HG02678 (cell line): ENCODE data around the gene GNG3.
A peak's percentile ranks its signal among the peaks of the same experiment; 100 is the strongest.
"Not testable (repeated sequence)": the region's sequence is repeated elsewhere in the genome, so short reads cannot be mapped to it uniquely, and the experiment has no call there.

Experiments
- ATAC-seq: cut with Tn5 transposase; IDR thresholded peaks from one replicate; pipeline ENCODE4 v1.9.1; 2021; ENCODE audit warnings: mild to moderate bottlenecking, moderate library complexity; ENCODE audit not compliant: unreplicated experiment

GNG3 gene

DNA sequence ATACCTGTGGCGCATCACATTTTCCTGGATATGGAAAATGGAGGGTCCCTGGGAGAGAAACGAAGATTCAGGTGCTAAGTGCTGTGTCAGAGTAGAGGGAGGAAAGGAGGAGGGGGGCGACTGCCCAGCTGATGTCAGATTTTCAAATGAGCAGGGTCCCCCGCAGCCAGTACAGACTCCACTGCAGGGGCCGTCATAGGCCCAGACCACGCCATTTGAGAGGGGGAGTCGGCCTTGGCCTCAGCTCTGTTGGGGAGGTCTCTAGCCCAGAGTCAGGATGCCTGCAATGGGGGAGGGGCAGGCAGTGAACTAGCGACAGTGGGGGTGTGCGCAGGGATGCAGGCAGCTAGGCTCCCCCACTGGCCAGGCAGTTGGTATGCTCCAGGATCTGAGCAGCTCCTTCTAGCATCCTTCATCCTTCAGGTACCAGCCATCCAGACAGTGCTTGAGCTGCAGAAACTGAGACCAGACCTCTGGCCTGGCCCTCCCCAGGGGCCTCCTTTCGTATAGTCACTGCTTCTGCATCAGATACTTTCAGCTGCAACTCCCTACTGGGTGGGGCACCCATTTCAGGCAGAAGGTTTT is at the start of gene GNG3, which contains the start of gene BSCL2:
Gene GNG3 (plus strand): TSS at position 400 of the 585 bp plus-strand sequence. CDS start 620 bp downstream, outside the sequence.
Gene BSCL2 (minus strand): TSS at position 148 of the 585 bp plus-strand sequence. CDS start 229 bp downstream, outside the sequence.
- no peak for ATAC-seq

DNA sequence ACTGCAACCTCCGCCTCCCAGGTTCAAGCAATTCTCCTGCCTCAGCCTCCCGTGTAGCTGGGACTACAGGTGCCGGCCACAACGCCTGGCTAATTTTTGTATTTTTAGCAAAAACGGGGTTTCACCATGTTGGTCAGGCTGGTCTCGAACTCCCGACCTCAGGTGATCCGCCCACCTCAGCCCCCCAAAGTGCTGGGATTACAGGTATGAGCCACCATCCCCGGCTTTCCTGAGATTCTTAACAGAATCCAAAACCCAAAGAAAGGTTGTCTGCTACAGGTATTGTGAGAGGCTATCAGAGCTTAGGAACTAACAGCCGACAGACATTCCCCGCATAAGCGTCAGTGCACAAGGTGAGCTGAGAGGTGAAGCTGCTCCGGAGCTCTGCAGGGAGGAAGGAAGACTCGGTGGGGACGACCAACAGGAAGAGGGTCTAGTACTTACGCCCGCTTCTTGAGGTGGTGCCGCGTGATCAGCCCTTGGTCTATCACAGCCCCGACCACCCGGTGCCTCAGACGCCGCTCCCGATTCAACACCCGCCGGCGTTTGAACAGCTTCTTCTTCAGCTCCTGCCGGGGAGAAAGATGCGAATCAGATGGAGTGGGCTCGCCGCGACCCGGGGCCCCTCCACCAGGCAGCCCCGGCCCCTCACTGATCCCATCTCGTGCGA is 42.9 kb upstream of the GNG3 start:
- ATAC-seq: peak; percentile 33

DNA sequence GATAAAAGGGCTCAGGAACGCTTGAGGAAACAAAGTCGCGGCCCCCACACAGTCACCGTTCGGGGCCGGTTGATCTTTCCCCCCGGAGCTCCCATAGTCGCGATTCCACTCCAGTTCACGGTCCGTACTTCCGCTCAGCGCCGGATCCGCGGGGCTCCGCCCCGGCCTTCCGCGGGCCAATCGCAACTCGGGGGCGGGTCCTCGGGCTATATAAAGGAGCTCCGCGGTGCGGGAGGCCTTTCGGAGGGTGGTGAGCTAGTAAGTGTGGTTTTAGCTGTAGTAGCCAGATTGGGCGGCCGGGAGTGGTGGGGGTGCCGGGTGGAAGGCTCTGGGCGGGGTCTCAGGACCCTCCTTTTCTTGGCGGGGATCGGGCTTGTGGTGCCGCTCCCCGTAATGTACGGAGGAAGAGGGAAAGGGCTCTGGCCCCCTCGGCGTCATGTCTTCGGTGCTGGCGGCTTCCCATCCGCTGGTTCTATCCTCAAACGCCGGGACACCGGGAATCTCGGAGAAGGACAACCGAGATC is 42.3 kb upstream of the GNG3 start, which contains the start of the genes C11orf98 and CSKMT:
Gene C11orf98 (minus strand): TSS at position 136 of the 524 bp plus-strand sequence. CDS start 41 bp downstream, at position 95.
Gene CSKMT (plus strand): TSS at position 238 of the 524 bp plus-strand sequence. CDS start 568 bp downstream, outside the sequence.
- ATAC-seq: peak; percentile 89

DNA sequence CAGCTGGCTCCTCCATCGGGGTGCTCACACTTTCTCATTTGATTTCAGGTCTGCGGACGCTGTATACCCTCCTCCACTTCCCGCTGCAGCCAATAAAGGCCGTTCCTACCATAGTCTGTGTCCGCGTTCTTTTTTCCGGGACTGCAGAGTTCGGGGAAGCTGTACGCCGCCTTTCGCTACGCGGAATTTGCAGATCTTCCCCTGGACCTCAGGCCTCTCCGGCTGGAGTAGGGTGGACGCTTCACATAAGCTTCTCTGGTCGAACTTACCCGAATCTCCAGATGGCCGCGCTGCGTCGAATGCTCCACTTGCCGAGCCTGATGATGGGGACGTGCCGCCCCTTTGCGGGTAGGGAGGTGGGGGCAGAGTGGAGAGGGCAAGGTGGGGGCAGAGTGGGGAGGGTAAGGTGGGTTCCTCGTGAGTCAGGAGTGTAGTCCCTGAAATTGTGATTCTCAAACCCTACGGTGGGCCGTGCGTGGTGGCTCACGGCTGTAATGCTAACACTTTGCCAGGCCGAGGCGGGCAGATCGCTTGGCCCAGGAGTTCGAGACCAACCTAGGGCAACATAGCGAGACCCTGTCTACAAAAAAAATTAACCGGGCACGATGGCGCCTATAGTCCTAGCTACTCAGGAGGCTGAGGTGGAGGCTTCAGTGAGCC is 41.7 kb upstream of the GNG3 start:
- peak; percentile 16 for ATAC-seq

DNA sequence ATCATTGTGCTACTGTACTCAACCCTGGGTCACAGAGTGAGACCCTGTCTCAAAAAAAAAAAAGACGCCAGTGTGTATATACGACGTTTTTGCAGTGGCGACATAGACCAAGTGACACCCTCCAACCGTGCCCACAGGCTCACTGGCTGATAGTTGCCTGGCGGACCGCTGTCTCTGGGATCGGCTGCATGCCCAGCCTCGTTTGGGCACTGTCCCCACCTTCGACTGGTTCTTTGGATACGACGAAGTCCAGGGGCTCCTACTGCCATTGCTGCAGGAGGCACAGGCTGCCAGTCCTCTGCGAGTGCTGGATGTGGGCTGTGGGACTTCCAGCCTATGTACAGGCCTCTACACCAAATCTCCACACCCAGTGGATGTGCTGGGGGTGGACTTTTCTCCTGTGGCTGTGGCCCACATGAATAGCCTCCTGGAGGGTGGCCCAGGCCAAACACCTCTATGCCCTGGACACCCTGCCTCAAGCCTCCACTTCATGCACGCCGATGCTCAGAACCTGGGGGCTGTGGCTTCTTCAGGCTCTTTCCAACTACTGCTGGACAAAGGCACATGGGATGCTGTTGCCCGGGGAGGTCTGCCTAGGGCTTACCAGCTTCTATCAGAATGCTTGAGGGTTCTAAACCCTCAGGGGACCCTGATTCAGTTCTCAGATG is 41.1 kb upstream of the GNG3 start:
- no peak for ATAC-seq

DNA sequence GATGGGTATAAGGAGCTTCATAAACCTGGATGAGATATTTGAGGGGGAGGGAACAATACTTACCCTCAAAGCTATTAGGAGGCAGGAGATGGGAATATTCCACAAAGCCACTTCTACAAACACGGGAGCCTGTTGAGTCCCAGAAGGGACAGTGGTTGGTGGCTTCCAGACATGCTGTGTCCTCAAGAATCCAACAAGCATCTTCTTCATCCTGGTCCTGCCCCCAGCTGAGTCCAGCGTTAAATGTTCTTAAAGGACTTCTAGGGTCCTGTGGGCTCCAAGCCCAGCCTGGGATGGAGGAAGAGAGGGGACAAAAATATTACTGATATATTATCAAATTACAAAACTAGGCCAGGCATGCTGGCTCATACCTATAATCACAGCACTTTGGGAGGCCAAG is 40.0 kb upstream of the GNG3 start:
- ATAC-seq: no peak

DNA sequence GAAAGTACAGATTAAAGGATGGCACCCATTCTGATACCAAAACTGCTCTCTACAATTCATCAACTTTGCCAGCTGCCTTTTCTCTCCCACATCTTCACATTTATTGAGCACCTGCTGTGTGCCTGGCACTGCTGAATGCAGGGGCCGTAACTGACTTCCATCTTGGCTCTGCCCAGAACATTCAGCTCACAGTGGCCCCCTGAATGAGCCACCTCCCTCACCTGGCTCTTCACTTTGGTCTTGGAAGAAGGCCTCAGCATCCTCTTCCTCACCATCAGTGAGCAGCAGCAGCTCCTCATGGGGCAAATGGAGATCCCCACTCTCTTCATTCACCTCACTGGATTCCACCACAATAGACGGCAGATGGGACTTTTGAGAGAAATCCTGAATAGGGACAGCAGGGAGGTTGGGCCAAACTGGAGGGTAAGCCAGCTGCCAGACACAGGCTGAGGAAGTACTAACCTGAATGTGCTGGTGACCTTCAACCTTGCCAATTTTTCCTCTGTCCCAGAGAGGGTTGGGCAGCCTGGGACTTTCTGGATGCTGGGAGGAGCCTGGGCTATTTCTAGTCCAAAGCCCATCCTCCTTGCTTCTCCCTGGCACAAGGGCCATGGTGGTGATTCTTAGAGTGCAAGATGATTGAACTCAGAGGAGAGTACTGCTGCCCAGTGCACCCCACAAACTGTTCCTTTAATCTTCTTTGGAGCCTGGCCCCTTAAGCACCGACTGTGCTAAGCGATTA is 37.9 kb upstream of the GNG3 start:
- no peak for ATAC-seq

DNA sequence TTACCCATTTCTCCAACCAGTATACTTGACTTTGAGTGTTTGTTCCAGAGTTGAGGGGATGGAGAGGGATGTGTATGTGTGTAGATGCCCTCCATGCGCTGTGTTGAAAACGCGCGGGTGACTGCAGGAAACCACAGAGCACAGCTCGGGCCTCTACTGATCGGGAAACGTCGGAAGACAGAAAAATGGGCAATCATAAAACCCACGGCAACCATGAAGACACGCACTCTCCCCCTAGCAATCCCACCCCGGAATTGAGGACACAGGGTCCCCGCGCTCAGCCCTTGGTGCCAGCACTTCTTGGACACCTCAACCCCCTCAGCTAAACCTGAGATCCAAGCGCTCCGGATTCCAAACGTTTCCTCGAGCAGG is 36.3 kb upstream of the GNG3 start:
- ATAC-seq: peak; percentile 5

DNA sequence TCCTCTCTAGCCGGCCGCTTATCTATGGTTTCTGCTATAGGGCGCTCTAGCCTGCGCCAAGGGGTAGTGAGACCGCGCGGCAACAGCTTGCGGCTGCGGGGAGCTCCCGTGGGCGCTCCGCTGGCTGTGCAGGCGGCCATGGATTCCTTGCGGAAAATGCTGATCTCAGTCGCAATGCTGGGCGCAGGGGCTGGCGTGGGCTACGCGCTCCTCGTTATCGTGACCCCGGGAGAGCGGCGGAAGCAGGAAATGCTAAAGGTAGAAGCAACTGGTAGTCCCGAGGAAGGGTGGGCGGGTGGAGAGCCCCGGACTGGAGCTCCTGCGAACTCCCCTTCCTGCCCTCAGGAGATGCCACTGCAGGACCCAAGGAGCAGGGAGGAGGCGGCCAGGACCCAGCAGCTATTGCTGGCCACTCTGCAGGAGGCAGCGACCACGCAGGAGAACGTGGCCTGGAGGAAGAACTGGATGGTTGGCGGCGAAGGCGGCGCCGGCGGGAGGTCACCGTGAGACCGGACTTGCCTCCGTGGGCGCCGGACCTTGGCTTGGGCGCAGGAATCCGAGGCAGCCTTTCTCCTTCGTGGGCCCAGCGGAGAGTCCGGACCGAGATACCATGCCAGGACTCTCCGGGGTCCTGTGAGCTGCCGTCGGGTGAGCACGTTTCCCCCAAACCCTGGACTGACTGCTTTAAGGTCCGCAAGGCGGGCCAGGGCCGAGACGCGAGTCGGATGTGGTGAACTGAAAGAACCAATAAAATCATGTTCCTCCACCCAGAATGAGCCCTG is 35.7 kb upstream of the GNG3 start, which contains the start of the genes LBHD1 and UQCC3:
Gene LBHD1 (minus strand): TSS at position 660 of the 782 bp plus-strand sequence. CDS start 2,236 bp downstream, outside the sequence.
Gene UQCC3 (plus strand): TSS at position 66 of the 782 bp plus-strand sequence. CDS start 73 bp downstream, at position 139.
- peak; percentile 68 for ATAC-seq

DNA sequence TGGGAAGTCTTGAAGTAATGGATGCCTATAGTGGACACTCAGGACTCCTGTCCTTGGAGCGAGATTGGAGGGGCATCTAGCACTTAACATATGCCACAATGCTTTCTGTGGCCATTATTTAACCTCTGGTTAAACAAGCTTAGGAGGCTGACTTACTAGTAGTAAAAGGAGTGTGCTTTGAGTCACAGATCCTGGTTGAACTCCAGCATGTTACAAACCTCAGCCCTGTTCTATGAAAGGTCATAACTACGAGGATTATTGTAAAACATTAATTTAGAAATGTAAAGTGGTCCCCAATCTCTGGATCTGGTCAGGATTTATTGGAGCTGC is 34.3 kb upstream of the GNG3 start:
- no peak for ATAC-seq

DNA sequence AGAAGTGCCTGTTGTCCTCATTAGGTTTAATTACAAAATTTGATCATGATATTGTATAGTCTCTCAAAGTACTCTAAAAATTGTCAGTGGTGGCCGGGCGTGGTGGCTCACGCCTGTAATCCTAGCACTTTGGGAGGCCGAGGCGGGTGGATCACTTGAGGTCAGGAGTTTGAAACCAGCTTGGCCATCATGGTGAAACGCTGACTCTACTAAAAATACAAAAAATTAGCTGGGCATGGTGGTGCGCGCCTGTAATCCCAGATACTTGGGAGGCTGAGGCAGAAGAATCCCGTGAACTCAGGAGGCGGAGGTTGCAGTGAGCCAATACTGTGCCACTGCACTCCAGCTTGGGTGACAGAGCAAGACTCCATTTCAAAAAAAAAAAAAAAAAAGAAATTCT is 32.1 kb upstream of the GNG3 start:
- not testable (repeated sequence) for ATAC-seq

DNA sequence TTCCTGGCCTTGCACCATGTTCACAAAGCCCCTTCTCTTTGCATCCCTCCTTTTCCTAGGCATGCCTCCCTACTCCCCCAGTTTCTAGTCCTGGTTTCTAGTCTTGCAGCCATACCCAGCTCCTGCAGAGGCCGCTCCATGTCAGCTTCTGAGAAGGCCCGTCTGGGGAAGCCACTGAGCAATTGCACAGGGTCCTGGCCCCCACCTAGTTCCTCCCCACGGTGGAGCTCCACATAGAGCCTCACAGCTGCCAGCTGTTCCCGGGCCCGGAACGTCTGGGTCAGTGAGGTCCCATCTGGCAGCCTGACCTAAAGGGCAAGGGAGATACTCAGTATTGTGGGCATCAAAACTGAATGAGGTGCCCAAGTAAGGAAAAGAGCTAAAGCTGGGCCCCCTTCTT is 30.8 kb upstream of the GNG3 start:
- ATAC-seq: no peak

DNA sequence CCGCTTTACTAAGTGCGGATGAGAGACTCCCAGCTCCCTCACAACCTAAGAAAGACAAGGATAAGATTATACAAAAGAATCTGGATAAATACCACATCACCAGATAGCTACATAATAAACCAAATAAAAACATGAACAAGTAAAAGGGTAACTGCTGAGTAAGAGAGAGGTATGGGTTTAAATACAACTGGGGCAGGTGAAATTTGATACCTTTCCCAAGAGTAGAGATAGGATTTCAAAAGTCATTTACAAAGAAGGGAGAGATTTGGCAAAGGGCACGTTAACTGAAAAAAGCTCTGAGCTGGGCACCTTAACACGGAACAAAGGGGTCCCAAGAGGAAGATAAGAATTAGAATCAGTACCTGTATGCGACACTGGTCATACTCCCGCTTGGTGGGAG is 30.3 kb upstream of the GNG3 start:
- no peak for ATAC-seq

DNA sequence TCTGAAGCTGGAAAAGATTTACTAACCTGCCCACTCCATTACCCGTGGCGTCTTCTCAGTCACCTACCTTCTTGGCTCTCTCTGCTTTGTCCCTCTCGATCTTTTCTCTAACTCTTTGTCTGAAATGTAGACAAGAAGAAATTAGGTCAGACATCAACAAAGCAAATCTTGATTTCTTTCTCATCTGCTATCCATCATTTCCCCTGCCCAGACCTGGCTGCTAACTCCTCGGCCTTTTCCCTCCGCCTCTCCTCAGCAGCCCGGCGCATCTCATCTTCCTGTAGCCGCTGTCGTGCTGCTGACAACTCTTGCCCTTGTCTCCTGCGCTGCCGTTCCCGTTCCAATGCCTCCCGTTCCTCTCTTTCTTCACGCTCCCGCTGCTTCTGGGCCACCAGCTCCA is 29.8 kb upstream of the GNG3 start:
- no peak for ATAC-seq

DNA sequence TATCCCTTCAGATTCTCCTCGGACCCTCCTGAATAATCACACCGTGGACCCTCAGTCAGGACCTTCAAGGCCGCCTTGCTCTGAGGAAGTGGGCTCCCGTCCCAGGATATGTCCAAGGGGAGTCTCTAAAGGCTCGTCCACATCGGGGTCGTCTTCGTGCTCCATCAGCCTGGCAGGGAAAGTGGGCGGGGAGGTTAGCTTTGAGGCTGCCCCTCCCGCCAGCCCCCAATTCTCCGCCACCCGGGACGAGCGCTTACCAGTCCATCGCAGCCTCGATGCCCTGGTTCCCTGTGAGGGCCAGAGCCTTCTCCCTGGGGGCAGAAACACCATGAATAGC is 29.1 kb upstream of the GNG3 start:
- no peak for ATAC-seq

DNA sequence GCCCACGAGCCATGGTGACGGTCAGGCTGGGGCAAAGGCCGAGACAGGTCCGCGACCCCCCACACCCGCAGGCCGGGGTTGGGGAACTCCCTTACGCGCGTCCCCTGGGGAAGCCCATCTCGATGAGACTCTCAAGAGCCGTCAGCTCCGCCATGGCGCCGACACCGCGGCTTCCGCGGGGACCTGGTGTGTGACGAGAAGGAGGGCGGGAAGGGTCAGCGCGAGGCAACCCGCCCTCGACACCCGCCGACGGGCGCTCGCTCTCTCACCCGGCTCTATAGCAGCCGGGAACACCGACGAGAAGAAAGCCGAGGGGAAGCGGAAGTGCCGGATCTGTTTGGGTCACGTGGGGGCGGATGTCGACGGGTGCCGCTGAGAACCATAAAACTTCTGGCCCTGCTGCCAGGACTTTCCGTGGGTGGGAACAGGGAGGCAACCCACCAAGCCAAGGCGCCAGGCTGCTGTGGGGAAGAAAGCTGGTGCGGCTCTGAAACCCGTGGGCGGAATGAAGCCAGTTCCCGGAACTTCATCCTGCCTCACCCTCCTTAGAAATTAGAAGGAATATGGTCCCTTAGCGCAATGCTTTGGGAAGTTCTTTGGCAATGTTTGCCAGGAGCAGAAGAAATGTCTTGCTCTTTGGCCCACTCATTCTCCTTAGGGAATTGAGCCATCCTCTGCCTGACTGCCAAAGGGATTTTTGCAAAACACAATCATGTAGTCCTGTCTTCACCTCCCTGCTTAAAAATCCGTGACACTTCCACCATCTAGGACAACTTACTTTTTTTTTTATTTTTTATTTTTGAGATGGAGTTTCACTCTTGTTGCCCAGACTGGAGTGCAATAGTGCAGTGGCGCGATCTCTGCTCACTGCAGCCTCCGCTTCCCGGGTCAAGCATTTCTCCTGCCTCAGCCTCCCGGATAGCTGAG is 28.4 kb upstream of the GNG3 start, which contains the start of gene UBXN1:
Gene UBXN1 (minus strand): TSS at position 304 of the 927 bp plus-strand sequence. CDS start 150 bp downstream, at position 154.
- peak; percentile 71 for ATAC-seq

DNA sequence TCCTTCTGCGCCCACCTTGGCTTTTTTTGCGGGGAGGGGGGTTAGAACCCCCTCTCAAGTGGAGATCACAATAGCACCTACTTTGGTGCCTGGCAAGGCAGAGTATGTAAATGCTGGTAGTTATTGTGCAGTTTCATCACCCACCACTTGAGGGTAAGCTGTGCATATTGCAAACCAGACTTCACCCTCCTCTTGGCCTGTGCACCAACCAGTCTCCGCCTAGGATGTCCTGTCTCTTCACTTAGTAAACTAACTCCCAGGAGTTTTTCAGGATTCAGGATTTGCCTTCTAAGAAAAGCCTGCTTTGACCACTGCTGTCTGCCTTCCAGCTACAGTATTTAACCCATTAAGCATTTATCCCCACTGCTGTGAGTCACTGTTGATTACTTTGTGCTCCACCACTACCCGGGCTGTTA is 26.6 kb upstream of the GNG3 start:
- ATAC-seq: peak; percentile 66

DNA sequence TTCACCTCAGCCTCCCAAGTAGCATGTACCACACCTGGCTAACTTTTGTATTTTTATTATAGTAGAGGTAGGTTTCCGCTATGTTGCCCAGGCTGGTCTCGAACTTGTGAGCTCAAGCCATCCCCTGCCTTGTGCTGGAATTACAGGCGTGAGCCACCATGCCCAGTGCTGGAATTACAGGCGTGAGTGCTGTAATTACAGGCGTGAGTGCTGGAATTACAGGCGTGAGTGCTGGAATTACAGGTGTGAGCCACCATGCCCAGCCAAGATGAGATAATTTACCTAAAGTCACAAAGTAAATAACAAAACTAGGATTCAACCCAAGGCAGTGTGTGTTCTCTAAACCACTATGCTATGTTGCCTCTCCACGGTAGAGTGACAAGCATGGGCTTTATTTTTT is 25.0 kb upstream of the GNG3 start:
- no peak for ATAC-seq
